B cell (primary cell): ENCODE results near the gene CXorf65. TPM values are rescaled to one million over a fixed set of nuclear protein-coding genes. Genes with fewer than 3 reads are reported as not detected.

ENCODE experiments used
- ATAC-seq: fragments of 200-7000 bp; cut with Tn5 transposase; one replicate; pipeline ENCODE4 v1.10.0; 2021; ENCODE audit warnings: low read depth, mild to moderate bottlenecking, moderate number of reproducible peaks, moderate library complexity
- CTCF ChIA-PET: fragments of 350-600 bp; sonication (Branson Sonifier 250); formaldehyde crosslinking; loops from one replicate; lab custom pipeline; 2021; ENCODE audit warnings: antibody characterized with exemption, inconsistent platforms; lab: Charles Lee
- POLR2A ChIA-PET: fragments of 350-600 bp; sonication (Branson Sonifier 250); formaldehyde crosslinking; loops from one replicate; lab custom pipeline; 2021; ENCODE audit warnings: antibody characterized with exemption; lab: Charles Lee
- DNase-seq: peaks from one replicate; pipeline ENCODE4 v3.0.0; 2013
- H2AFZ ChIP-seq: 2 replicates; pipeline ENCODE4 v1.6.1; 2012; ENCODE audit warnings: mild to moderate bottlenecking, low read depth, low read length; ENCODE audit not compliant: insufficient read depth, poor library complexity, severe bottlenecking
- H3K27ac ChIP-seq, 2 donors: 1 replicate in 1 of 2; 2 replicates in 1 of 2; pipeline ENCODE4 v1.5.1; 2012 to 2013; ENCODE audit warnings: low read length in 2 of 2, mild to moderate bottlenecking in 2 of 2, moderate library complexity in 1 of 2
- H3K27me3 ChIP-seq, 4 experiments: fragments of 200-600 bp in 1 of 4; sonication (generic) in 1 of 4; replicated peaks in 1 of 4; 1 replicate in 2 of 4; 2 replicates in 2 of 4; pipeline versions ENCODE4 v1.6.1 to v1.7.0; 2013 to 2016; ENCODE audit warnings: low read length in 3 of 4, mild to moderate bottlenecking in 2 of 4, mixed read lengths in 1 of 4, moderate library complexity in 1 of 4; ENCODE audit not compliant: insufficient read depth in 4 of 4, control insufficient read depth in 3 of 4; ENCODE audit errors: control extremely low read depth in 1 of 4
- H3K36me3 ChIP-seq, 2 experiments: replicated peaks in 1 of 2; 1 replicate in 1 of 2; 2 replicates in 1 of 2; pipeline versions ENCODE4 v1.6.1 to v1.7.1; 2013; ENCODE audit warnings: low read length in 1 of 2; ENCODE audit not compliant: insufficient read depth in 2 of 2, control insufficient read depth in 1 of 2; ENCODE audit errors: control extremely low read depth in 1 of 2, extremely low read depth in 1 of 2
- H3K4me1 ChIP-seq, 2 donors: fragments of 200-600 bp in 1 of 2; sonication (generic) in 1 of 2; 1 replicate in 1 of 2; 2 replicates in 1 of 2; pipeline versions ENCODE4 v1.5.1 to v1.6.1; 2013 to 2017; ENCODE audit warnings: low read length in 2 of 2; ENCODE audit not compliant: control insufficient read depth in 2 of 2, insufficient read depth in 2 of 2
- H3K4me2 ChIP-seq: replicated peaks from 2 replicates; pipeline ENCODE3; 2012; ENCODE audit warnings: mild to moderate bottlenecking, low read depth, low read length; ENCODE audit not compliant: poor library complexity, severe bottlenecking
- H3K4me3 ChIP-seq, 5 experiments: fragments of 200-600 bp in 1 of 5; sonication (generic) in 1 of 5; 1 replicate in 3 of 5; 2 replicates in 2 of 5; pipeline versions ENCODE4 v1.5.1 to v1.7.0; 2011 to 2016; ENCODE audit warnings: low read length in 4 of 5, mild to moderate bottlenecking in 4 of 5, low read depth in 2 of 5, control low read depth in 1 of 5, moderate library complexity in 1 of 5; ENCODE audit not compliant: insufficient read depth in 1 of 5; ENCODE audit errors: control extremely low read depth in 1 of 5, extremely low read depth in 1 of 5
- H3K79me2 ChIP-seq: fragments of 200-600 bp; sonication (generic); one replicate; pipeline ENCODE4 v1.6.0; 2016; ENCODE audit warnings: low read length; ENCODE audit not compliant: control insufficient read depth, insufficient read depth
- H3K9ac ChIP-seq: fragments of 200-600 bp; sonication (generic); 2 replicates; pipeline ENCODE4 v1.6.1; 2017; ENCODE audit warnings: mild to moderate bottlenecking, low read length, moderate library complexity
- H3K9me3 ChIP-seq, 3 donors: one replicate each; pipeline versions ENCODE4 v1.6.1 to v1.7.1; 2013; ENCODE audit warnings: low read length in 2 of 3; ENCODE audit not compliant: control insufficient read depth in 2 of 3, insufficient read depth in 1 of 3; ENCODE audit errors: control extremely low read depth in 1 of 3
- H4K20me1 ChIP-seq: 2 replicates; pipeline ENCODE4 v1.6.0; 2012; ENCODE audit warnings: mild to moderate bottlenecking, low read length; ENCODE audit not compliant: insufficient read depth, control insufficient read depth, poor library complexity, severe bottlenecking
- H3K27ac Mint-ChIP-seq: one replicate; pipeline ENCODE4 v1.8.0; 2021; ENCODE audit warnings: mixed read lengths
- H3K27me3 Mint-ChIP-seq: one replicate; pipeline ENCODE4 v1.8.0; 2021; ENCODE audit warnings: mixed read lengths
- H3K4me1 Mint-ChIP-seq: one replicate; pipeline ENCODE4 v1.8.0; 2021; ENCODE audit warnings: mixed read lengths
- H3K4me3 Mint-ChIP-seq: one replicate; pipeline ENCODE4 v1.8.0; 2021; ENCODE audit warnings: mixed read lengths
- H3K9me3 Mint-ChIP-seq: one replicate; pipeline ENCODE4 v1.8.0; 2022; ENCODE audit warnings: mixed read lengths; ENCODE audit not compliant: insufficient read depth
- CTCF ChIP-seq: fragments of 200-600 bp; IDR thresholded peaks from one replicate; pipeline ENCODE4 v1.8.0; 2022; ENCODE audit warnings: antibody characterized with exemption, mild to moderate bottlenecking
- EZH2 ChIP-seq: IDR thresholded peaks from 2 replicates; pipeline ENCODE4 v1.6.1; 2012; ENCODE audit warnings: borderline replicate concordance, low read depth, mild to moderate bottlenecking, moderate library complexity, low read length; ENCODE audit not compliant: insufficient read depth, poor library complexity, severe bottlenecking
- WGBS: methylation state at CpG from one replicate; pipeline ENCODE4 v1.1.5; 2013; ENCODE audit warnings: missing lambda C conversion rate; ENCODE audit not compliant: insufficient coverage; 5-methylcytosine and 5-hydroxymethylcytosine counted together
- intact Hi-C: fragments of 100-400 bp; cut with micrococcal nuclease; formaldehyde crosslinking; loops from one replicate; pipeline ENCODE4 v1.10.0; 2022
- polyA plus RNA-seq: library from polyadenylated mRNA; depleted of rRNA; stranded (reverse); fragments of >200 nt; gene quantifications from 2 replicates; pipeline ENCODE4 v1.2.3, GENCODE V29; 2012
- total RNA-seq, 2 donors: library from RNA; stranded (reverse); fragments of 120-200 nt in 1 of 2; gene quantifications; 1 replicate in 1 of 2; 2 replicates in 1 of 2; pipeline versions ENCODE4 v1.2.3 to v1.2.4, GENCODE V29; 2013 to 2022

The CXorf65 gene
- total and polyA plus RNA-seq, 2 donors (not counting 1 experiment from before 2014, with no cell fraction given): 25.6 to 49.6 TPM

- H3K27me3 Mint-ChIP-seq: no peaks in the 10 kb centered on the region
- no peaks in the 10 kb centered on the region for H3K9me3 Mint-ChIP-seq
- no peaks in the 10 kb centered on the region for H4K20me1 ChIP-seq
- H3K36me3 ChIP-seq: peaks cover 0 to 33% of the 10 kb centered on the region in 2 experiments
- peaks cover 23% of the 10 kb centered on the region for H3K79me2 ChIP-seq
- POLR2A ChIA-PET: interaction anchor here (1.7 kb wide), 1 partner anchor 13 kb away, joined by 7 read pairs; the partner anchor contains the start of gene MED12
- peak overlapping the region; percentile 55 for H3K4me3 Mint-ChIP-seq
- peaks cover 76% of the 10 kb centered on the region for H3K4me1 Mint-ChIP-seq
- TF ChIP-seq CTCF: no peak
- no peak for TF ChIP-seq EZH2
- CTCF ChIA-PET: interaction anchor here (1.5 to 2.0 kb wide), 2 partner anchors 23 to 26 kb away, joined by 3 to 5 read pairs; no protein-coding TSS in a partner anchor
- H3K27ac ChIP-seq: peak overlapping the region; percentile 18 to 60
- H2AFZ ChIP-seq: no peak overlapping the region
- peaks cover 68 to 76% of the 10 kb centered on the region in 2 donors for H3K4me1 ChIP-seq
- H3K4me2 ChIP-seq: peak overlapping the region; percentile 21
- H3K27ac Mint-ChIP-seq: peak overlapping the region; percentile 83
- H3K4me3 ChIP-seq: no peak overlapping the region
- no CpG with 5 or more reads among the region's 3 CpGs for WGBS
- H3K9ac ChIP-seq: no peak overlapping the region
- no peak for ATAC-seq
- intact Hi-C loops: no loop called here
- no peaks in the 10 kb centered on the region for H3K9me3 ChIP-seq
- no peaks in the 10 kb centered on the region for H3K27me3 ChIP-seq
- peak; percentile 21 for DNase-seq
These were observed 912 bp downstream of the CXorf65 start for GRCh38 chrX:71105628-71106027.
